Fibroblast of skin of scalp (primary cell): ENCODE results near the gene CPLX1.
"Not testable (repeated sequence)": the region's sequence is repeated elsewhere in the genome, so short reads cannot be mapped to it uniquely, and the experiment has no call there.

Experiments
- DNase-seq: peaks from one replicate; pipeline ENCODE4 v3.0.0-alpha.2; 2013

The CPLX1 gene

DNA sequence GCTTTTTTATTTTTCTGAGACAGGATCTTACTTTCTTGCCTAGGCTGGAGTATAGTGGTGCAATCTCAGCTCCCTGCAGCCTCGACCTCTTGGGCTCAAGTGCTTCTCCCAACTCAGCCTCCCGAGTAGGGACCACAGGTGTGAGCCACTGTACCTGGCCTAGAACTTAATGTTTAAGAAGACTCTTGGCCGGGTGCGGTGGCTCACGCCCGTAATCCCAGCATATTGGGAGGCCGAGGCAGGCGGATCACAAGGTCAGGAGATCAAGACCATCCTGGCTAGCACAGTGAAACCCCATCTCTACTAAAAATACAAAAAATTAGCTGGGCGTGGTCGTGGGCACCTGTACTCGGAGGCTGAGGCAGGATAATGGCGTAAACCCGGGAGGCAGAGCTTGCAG, 72.7 kb downstream of the CPLX1 start:
- DNase-seq: not testable (repeated sequence)

GRCh38 chr4:752196-752861, 73.6 kb downstream of the CPLX1 start:
- DNase-seq: no peak

- no peak for DNase-seq
Observed at GRCh38 chr4:751676-752075, 74.3 kb downstream of the CPLX1 start.

- DNase-seq: peak; percentile 53
Observed at GRCh38 chr4:749698-750666, 75.9 kb downstream of the CPLX1 start.

DNA sequence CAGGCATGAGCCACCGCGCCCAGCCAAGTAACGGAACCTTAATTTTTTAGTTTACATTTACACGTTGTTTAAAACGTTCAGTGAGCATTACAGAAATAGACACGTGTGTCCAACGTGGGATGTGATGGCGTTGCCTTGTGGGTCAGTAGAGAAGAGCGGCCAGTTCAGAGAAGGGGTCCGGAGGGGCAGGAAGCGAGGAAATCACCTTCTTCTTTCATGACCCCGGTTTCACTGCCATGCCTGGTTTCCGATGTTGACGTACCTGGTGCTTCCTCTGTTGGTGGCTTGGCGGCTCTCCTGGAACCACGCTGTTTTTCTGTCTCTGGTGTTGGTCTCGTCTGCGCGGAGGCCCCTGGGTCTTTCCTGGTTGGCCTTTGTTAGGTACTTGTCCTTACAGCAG, 77.5 kb downstream of the CPLX1 start:
- no peak for DNase-seq

DNA sequence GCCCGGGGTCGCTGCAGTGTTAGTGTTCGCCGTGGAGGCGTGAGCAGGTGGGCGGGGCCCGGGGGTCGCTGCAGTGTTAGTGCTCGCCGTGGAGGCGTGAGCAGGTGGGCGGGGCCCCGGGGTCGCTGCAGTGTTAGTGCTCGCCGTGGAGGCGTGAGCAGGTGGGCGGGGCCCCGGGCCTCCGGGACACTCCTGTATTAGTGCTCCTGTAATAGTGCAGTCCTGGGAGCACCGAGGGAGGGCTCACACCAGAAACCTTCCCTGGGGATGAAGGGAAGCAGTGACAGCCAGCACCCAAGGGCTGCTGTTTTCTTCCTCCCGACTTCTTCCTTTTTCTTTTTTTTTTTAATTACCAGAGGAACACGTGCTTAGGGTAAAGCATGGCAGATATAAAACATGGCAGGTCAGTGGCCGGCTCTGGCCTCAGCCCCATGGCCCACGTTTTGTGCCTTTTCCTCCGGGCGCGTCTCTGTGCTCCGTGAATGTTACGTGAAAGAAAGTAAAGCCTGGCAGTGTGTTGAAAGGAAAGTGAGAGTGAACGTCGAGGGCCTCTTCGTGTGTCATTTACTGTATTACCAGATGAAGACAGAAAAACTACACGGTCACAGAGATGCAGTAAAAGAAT, 78.3 kb downstream of the CPLX1 start:
- no peak for DNase-seq

DNA sequence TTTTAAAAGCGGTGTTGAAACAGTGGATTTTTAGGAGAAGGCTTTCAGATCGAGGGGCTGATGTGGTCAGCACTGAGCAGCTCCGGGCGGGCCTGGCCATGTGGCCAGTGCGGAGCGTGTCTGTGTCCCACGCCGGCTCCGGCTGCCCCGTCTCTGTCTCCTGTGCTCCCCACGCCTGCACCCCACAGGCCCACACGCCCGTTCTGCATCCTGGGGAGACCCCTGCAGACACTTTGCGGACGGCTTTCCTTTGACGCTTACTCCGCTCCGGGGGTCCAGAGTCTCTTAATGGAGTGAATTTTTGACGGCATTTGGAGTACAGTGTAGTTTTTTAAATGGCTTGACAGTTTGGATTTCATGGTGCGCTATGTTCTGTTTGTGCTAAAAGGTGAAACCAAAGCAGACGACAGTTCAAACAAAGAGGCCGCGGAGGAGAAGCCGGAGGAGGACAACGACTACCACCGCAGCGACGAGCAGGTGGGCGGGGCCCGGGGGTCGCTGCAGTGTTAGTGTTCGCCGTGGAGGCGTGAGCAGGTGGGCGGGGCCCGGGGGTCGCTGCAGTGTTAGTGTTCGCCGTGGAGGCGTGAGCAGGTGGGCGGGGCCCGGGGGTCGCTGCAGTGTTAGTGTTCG, 81.6 kb downstream of the CPLX1 start:
- DNase-seq: no peak

GRCh38 chr4:743463-744211, 82.3 kb downstream of the CPLX1 start:
- no peak for DNase-seq

GRCh38 chr4:742742-743311, 83.1 kb downstream of the CPLX1 start:
- peak; percentile 53 for DNase-seq

DNA sequence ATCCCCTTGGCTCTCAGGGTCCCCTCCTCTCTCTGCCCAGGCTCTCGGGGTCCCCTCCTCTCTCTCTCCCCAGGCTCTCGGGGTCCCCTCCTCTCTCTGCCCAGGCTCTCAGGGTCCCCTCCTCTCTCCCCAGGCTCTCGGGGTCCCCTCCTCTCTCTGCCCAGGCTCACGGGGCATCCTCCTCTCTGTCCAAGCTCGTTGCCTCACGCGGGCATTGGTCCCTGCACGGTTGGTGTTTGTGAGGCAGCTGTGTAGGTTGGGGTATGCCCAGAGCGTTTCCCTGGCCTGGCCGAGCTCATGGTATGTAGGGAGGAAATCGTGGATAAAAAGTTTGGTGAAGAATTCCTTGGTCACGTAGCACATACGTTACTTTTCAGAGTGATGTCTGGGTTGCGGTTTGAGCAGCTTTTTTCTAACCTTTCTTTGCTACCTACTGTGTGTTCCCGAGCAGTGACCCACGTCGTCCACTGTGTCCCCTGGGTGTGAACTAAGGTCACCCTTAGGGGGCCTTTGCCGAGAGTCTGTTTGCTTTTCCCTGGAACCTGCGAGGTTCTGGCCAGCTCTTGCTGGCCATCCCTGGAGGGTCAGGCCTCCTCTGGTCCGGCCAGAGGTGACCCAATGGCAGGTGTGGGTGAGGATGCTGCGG, 83.7 kb downstream of the CPLX1 start:
- DNase-seq: no peak

DNA sequence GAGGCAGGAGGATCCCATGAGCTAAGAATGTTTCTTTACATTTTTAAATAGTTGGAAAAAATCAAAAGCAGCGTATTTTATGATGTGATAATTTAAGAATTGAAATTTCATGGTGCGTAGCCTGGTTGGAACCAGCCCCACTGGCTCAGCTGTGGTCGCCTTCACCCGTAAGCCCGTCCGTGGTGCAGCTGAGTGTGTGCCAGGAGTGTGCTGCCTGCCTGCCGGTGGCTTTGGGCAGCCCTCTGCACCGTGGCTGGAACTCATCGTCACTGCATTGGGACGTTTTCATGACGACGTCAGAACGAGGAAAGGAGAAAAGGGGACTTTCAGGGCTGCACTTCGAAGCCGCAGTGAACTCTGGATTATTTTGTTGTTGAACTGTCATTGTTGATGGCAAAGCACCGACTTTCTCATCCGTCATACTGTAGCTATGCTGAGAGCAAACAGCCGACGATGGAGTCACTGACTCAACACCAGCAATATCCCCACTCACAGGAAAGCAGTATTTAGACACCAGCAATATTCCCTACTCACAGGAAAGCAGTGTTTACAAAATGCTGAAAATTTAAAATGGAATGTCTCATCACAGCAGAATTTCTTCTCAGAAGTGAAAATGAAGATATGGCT, 85.2 kb downstream of the CPLX1 start:
- no peak for DNase-seq

DNA sequence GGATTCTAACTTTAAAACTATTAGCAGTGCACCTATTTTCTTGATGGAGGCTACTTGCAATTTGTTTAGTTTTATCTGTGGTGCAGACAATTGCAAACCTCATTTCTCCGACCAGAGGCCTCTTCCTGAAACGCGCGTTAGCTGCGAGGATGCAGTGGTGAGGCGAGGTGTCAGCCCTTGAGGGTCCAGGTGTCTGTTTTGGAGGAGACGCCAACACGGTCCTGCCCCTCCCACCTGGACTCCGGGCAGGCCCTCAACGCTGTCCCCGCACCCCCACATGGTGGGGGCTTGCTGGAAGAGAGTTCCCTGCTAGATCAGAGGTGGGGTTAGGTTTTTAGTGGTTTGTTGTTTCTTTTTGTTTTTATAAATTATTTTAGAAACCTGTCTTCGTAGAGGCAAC, 85.9 kb downstream of the CPLX1 start:
- no peak for DNase-seq

DNA sequence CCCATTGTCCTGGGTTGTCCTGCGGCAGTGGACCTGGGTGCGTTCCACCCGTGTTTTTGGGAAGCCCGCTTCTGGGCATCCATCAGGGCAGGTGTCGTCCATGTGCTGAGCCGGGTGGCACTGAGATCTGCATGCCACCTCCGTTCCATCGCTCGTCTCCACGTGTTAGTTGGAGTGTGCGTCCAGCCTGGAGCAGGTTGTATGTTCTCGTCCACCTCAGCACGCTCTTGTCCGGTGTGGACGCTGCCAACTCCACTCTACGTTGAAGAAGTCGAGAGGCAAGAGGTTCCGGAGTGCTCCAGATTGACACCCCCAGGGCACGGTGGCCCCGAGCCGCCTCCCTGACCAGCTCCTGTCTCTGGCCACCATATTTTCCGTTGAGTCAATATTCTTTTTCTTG, 86.4 kb downstream of the CPLX1 start:
- no peak for DNase-seq

DNA sequence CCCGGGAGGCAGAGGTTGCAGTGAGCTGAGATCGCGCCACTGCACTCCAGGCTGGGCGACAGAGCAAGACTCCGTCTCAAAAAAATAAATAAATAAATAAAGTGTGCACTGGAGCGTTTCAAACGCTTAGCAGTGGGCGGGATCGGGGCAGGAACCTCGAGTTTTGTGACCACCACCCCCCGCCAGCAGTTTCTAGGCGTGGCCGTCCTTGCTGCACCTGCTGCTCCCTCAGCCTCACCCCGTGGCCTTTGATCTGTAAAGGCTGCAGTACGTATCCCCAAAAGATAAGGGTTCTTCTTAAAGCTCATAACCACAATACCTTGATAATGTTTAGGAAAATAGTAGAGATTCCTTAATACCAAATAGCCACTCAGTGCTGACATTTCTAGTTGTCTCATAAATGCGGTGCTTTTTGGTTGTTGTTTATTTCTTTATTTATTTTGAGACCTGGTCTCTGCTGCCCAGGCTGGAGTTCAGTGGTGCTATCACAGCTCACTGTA, 87.1 kb downstream of the CPLX1 start:
- no peak for DNase-seq

DNA sequence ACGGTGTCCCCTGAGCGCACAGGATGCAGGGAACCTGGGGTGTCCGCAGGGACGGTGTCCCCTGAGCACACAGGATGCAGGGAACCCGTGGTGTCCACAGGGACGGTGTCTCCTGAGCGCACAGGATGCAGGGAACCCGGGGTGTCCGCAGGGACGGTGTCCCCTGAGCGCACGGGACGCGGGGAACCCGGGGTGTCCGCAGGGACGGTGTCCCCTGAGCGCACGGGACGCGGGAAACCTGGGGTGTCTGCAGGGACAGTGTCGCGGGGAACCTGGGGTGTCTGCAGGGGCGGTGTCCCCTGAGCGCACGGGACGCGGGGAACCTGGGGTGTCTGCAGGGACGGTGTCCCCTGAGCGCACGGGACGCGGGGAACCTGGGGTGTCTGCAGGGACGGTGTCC, 89.4 kb downstream of the CPLX1 start:
- not testable (repeated sequence) for DNase-seq

DNA sequence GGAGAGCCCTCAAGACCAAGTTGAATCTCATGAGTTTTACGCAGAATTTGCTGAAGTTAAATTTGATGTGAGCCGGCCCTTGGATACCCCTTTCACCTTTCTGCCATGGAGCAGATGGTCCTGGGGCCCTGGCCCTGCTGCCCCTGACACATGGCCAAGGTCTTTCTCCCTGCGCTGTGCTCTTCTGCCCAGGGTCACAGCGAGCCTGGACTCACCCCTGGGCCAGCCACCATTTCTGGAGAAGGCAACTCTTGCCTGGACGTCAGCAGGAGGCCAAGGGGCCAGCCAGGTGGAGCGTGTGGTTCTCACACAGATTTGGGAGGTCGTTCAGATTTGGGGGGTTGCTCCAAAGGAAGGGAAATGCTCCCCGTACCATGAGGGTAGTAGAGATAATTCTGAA, 90.3 kb downstream of the CPLX1 start:
- DNase-seq: no peak
